HUES48 (cell line): ENCODE data around the gene HS2ST1.

Experiments used
- H3K27ac ChIP-seq: one replicate; pipeline ENCODE4 v1.7.0; 2013; ENCODE audit warnings: low read depth, low read length, inconsistent platforms
- H3K27me3 ChIP-seq: 2 replicates; pipeline ENCODE4 v1.6.1; 2013; ENCODE audit warnings: mild to moderate bottlenecking, low read length; ENCODE audit not compliant: control insufficient read depth, insufficient read depth
- H3K36me3 ChIP-seq: 2 replicates; pipeline ENCODE4 v1.6.1; 2013; ENCODE audit warnings: low read length; ENCODE audit not compliant: control insufficient read depth, insufficient read depth
- H3K4me1 ChIP-seq: 2 replicates; pipeline ENCODE4 v1.6.1; 2013; ENCODE audit warnings: mild to moderate bottlenecking, low read length; ENCODE audit not compliant: control insufficient read depth, insufficient read depth
- H3K4me3 ChIP-seq: 2 replicates; pipeline ENCODE4 v1.5.1; 2013; ENCODE audit warnings: mild to moderate bottlenecking, low read depth, low read length
- H3K9ac ChIP-seq: 2 replicates; pipeline ENCODE4 v1.6.1; 2013; ENCODE audit warnings: mild to moderate bottlenecking, low read depth, low read length, moderate library complexity
- H3K9me3 ChIP-seq: 2 replicates; pipeline ENCODE4 v1.6.1; 2013; ENCODE audit warnings: low read length; ENCODE audit not compliant: control insufficient read depth, insufficient read depth

HS2ST1 gene

GRCh38 chr1:87044840-87045239 lies 130.4 kb downstream of the HS2ST1 start:
- H3K9ac ChIP-seq, result no peak overlapping the region
- H3K9me3 ChIP-seq, result peaks cover 5% of the 10 kb centered on the region; the same call in 1 of the 2 replicates
- H3K27ac ChIP-seq, result no peak overlapping the region
- H3K4me3 ChIP-seq, result no peak overlapping the region
- H3K4me1 ChIP-seq, result no peaks in the 10 kb centered on the region
- no peaks in the 10 kb centered on the region for H3K27me3 ChIP-seq
- no peaks in the 10 kb centered on the region for H3K36me3 ChIP-seq

DNA sequence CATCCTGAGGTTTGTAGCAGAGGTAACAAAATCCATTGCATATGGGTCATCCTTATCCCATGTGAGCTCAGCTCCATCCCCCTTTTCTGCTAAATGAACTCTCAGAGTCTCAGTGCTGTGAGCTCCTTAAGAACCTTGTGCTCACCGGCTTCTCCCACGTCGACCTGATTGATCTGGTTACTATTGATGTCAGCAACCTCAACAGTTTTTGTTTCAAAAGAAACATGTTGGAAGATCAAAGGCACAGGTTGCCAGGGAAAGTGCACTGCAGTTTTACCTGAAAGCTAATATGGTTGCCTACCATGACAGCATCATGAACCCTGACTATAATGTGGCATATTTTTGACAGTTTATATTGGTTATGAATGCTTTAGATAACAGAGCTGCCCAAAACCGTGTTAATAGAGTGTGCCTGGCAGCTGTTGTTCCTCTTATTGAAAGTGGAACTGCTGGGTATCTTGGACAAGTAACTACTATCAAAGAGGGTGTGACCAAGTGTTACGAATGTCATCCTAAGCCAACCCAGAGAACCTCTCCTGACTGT lies 131.4 kb downstream of the HS2ST1 start:
- Histone ChIP-seq H3K27me3 (no peaks in the 10 kb centered on the region), H3K9ac (no peak overlapping the region), H3K4me3 (no peak overlapping the region), H3K9me3 (peaks cover 5% of the 10 kb centered on the region; the same call in 1 of the 2 replicates), H3K27ac (no peak overlapping the region), H3K36me3 (no peaks in the 10 kb centered on the region), H3K4me1 (no peaks in the 10 kb centered on the region)

- H3K4me1 ChIP-seq, result no peaks in the 10 kb centered on the region
- H3K36me3 ChIP-seq, result no peaks in the 10 kb centered on the region
- H3K9ac ChIP-seq, result no peak overlapping the region
- no peak overlapping the region for H3K27ac ChIP-seq
- peaks cover 5% of the 10 kb centered on the region; the same call in 1 of the 2 replicates for H3K9me3 ChIP-seq
- no peak overlapping the region for H3K4me3 ChIP-seq
- H3K27me3 ChIP-seq, result no peaks in the 10 kb centered on the region
These were observed 132.5 kb downstream of the HS2ST1 start for GRCh38 chr1:87046951-87047350.

DNA sequence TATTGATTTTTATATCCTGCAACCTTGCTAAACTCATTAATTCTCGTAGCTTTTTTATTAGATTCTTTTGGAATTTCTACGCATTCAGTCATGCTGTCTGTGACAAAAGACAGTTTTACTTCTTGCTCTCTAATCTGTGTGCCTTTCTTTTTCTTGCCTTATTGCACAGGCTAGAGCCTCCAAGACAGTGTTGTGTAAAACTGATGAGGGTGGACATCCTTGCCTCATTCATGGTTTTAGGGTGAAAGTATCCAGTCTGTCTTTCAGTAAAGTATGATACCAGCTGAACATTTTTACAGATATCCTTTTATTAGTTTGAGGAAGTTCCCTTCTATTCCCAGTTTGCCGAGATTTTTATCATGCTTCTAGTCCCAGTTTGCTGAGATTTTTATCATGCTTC lies 133.8 kb downstream of the HS2ST1 start:
- H3K9ac ChIP-seq, result no peak overlapping the region
- H3K4me1 ChIP-seq, result no peaks in the 10 kb centered on the region
- H3K4me3 ChIP-seq, result no peak overlapping the region
- no peak overlapping the region for H3K27ac ChIP-seq
- no peaks in the 10 kb centered on the region for H3K27me3 ChIP-seq
- H3K36me3 ChIP-seq, result no peaks in the 10 kb centered on the region
- peaks cover 5% of the 10 kb centered on the region; the same call in 1 of the 2 replicates for H3K9me3 ChIP-seq

GRCh38 chr1:87051965-87052364 lies 137.5 kb downstream of the HS2ST1 start:
- H3K27ac ChIP-seq, result no peak overlapping the region
- H3K9me3 ChIP-seq, result peaks cover 5% of the 10 kb centered on the region; the same call in 1 of the 2 replicates
- no peak overlapping the region for H3K4me3 ChIP-seq
- H3K9ac ChIP-seq, result no peak overlapping the region
- H3K4me1 ChIP-seq, result no peaks in the 10 kb centered on the region
- H3K36me3 ChIP-seq, result no peaks in the 10 kb centered on the region
- no peaks in the 10 kb centered on the region for H3K27me3 ChIP-seq

DNA sequence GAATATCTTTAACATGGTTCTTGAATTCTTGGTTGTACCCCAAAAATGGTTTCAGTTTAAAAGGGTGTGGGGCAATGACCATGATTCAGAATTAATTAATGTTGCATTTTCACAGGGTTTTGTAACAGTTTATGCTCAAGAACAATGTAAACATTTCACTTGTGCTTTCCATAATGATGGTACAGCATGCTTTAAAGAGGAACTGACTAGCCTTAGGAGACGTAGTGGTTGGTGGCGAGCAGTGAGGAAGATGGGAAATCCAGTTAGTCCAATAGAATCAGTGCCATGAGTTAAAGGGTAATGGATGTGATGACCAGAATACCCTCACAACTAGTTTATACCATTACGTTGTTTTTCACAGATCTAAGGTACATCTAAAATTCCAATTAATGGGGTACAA lies 138.0 kb downstream of the HS2ST1 start:
- H3K9me3 ChIP-seq, result peaks cover 4% of the 10 kb centered on the region; the same call in 1 of the 2 replicates
- no peaks in the 10 kb centered on the region for H3K27me3 ChIP-seq
- H3K27ac ChIP-seq, result no peak overlapping the region
- no peak overlapping the region for H3K4me3 ChIP-seq
- H3K4me1 ChIP-seq, result no peaks in the 10 kb centered on the region
- no peak overlapping the region for H3K9ac ChIP-seq
- H3K36me3 ChIP-seq, result no peaks in the 10 kb centered on the region

GRCh38 chr1:87052961-87053360 lies 138.5 kb downstream of the HS2ST1 start:
- Histone ChIP-seq H3K9me3 (no peaks in the 10 kb centered on the region), H3K27me3 (no peaks in the 10 kb centered on the region), H3K4me1 (no peaks in the 10 kb centered on the region), H3K27ac (no peak overlapping the region), H3K36me3 (no peaks in the 10 kb centered on the region), H3K4me3 (no peak overlapping the region), H3K9ac (no peak overlapping the region)

- H3K27me3 ChIP-seq, result no peaks in the 10 kb centered on the region
- H3K36me3 ChIP-seq, result no peaks in the 10 kb centered on the region
- H3K9ac ChIP-seq, result no peak overlapping the region
- H3K4me3 ChIP-seq, result no peak overlapping the region
- no peaks in the 10 kb centered on the region for H3K4me1 ChIP-seq
- no peak overlapping the region for H3K27ac ChIP-seq
- no peaks in the 10 kb centered on the region for H3K9me3 ChIP-seq
These were observed 139.0 kb downstream of the HS2ST1 start for GRCh38 chr1:87053446-87053845.

DNA sequence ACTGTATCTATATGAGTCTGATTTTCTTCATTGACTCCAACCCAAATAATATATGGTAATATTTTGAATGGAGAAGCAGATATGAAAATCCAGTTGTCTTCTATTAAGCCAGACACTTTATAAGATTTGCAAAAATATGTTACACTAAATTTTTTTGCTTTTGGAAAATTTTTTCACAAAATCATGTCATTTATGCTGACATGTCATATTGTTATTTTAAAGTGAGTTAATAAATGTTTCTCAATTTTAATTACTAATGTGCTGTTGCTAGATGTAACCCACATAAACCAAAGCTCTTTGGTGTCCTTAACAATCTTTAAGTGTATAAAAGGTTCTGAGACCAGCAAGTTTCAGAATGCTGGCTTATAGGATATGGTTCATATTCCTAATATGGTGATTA lies 142.5 kb downstream of the HS2ST1 start:
- no peaks in the 10 kb centered on the region for H3K4me1 ChIP-seq
- no peaks in the 10 kb centered on the region for H3K9me3 ChIP-seq
- no peak overlapping the region for H3K9ac ChIP-seq
- no peak overlapping the region for H3K4me3 ChIP-seq
- H3K27me3 ChIP-seq, result no peaks in the 10 kb centered on the region
- no peaks in the 10 kb centered on the region for H3K36me3 ChIP-seq
- H3K27ac ChIP-seq, result no peak overlapping the region

DNA sequence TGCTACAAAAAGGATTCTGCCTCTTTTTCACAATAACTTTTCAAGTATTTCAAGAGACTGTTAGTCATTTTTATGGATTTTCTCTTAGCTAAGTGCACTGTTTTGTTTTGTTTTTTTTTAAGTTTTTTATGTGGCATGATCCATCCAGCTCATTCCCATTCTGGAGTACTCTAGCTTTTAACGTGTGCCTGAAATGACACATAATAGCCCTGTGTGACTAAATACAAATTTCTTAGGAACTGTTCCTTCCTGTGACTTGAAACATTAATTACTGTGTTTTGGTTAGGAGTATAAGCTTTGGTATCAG lies 143.9 kb downstream of the HS2ST1 start:
- Histone ChIP-seq H3K9ac (no peak overlapping the region), H3K4me3 (no peak overlapping the region), H3K27me3 (no peaks in the 10 kb centered on the region), H3K9me3 (no peaks in the 10 kb centered on the region), H3K4me1 (no peaks in the 10 kb centered on the region), H3K27ac (no peak overlapping the region), H3K36me3 (no peaks in the 10 kb centered on the region)

DNA sequence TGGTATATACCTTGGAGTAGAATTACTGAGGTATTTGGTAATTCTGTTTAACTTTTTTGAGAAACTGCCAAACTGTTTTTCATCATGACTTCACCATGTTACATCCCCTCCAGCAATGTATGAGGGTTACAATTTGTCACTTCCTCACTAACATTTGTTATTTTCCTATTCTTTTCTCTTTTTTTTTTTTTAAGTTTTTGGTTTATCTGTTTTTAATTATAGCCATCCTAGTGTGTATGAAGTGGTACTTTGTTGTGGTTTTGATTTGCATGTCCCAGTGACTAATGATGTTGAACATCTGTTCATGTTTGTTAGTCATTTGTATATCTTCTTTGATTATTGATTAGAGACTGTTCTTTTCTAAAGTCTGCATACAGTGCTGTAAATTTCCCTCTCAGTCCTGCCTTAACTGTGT lies 147.3 kb downstream of the HS2ST1 start:
- Histone ChIP-seq H3K9ac (no peak overlapping the region), H3K27me3 (no peaks in the 10 kb centered on the region), H3K36me3 (no peaks in the 10 kb centered on the region), H3K27ac (no peak overlapping the region), H3K9me3 (no peaks in the 10 kb centered on the region), H3K4me1 (no peaks in the 10 kb centered on the region), H3K4me3 (no peak overlapping the region)

DNA sequence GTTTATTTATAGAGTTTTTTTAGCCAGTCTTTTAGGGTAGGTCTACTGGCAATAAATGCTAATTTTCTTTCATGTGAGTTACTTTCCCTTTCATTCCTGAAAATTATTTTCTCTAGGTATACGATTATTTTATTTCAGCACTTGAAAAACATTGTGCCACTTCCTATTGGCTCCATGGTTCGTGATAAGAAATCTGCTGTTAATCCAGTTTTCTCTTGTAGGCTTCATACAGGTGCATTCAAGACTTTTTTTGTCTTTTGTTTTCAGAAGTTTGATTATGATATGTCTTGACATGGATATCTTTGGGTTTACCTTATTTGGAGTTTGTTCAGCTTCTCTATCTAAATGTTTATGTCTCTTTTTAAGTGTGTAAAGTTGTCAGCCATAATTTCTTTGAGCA lies 148.3 kb downstream of the HS2ST1 start:
- Histone ChIP-seq H3K9me3 (no peaks in the 10 kb centered on the region), H3K27ac (no peak overlapping the region), H3K36me3 (no peaks in the 10 kb centered on the region), H3K27me3 (no peaks in the 10 kb centered on the region), H3K4me1 (no peaks in the 10 kb centered on the region), H3K9ac (no peak overlapping the region), H3K4me3 (no peak overlapping the region)
